Stimulated activated CD4-positive, alpha-beta T cell treated with anti-CD3 and anti-CD28 coated beads, Interleukin-4, amount 100 ng/mL, for 48 hours (primary cell): ENCODE results near the gene SOCS3.

Experiments used
- DNase-seq, 2 donors: peaks; one replicate each; pipeline ENCODE4 v3.0.0-alpha.2; 2020; ENCODE audit warnings: low read depth in 2 of 2

The SOCS3 gene, protein sequence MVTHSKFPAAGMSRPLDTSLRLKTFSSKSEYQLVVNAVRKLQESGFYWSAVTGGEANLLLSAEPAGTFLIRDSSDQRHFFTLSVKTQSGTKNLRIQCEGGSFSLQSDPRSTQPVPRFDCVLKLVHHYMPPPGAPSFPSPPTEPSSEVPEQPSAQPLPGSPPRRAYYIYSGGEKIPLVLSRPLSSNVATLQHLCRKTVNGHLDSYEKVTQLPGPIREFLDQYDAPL

DNA sequence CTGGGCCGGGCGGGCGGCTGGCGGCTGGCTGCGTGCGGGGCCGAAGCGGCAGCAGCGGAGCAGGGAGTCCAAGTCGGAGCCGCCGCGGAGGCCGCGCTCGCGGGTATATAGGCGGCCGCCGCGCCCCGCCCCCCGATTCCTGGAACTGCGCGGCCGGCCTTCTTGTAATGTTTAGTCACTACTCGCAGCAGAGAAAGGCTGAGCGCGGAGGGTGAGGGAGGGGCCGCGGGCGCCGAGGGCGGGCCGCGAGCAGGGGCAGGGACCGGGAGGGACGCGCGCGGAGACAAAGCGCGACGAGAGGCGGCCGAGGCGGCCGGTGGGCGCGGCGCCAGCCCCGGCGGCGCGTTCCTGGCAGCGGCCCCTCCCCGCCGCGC lies at the start of gene SOCS3:
SOCS3 (minus strand) TSS at position 81 of the 374 bp plus-strand sequence. CDS start 982 bp downstream, outside the sequence.
- DNase-seq, result peak; percentile 94 to 95

DNA sequence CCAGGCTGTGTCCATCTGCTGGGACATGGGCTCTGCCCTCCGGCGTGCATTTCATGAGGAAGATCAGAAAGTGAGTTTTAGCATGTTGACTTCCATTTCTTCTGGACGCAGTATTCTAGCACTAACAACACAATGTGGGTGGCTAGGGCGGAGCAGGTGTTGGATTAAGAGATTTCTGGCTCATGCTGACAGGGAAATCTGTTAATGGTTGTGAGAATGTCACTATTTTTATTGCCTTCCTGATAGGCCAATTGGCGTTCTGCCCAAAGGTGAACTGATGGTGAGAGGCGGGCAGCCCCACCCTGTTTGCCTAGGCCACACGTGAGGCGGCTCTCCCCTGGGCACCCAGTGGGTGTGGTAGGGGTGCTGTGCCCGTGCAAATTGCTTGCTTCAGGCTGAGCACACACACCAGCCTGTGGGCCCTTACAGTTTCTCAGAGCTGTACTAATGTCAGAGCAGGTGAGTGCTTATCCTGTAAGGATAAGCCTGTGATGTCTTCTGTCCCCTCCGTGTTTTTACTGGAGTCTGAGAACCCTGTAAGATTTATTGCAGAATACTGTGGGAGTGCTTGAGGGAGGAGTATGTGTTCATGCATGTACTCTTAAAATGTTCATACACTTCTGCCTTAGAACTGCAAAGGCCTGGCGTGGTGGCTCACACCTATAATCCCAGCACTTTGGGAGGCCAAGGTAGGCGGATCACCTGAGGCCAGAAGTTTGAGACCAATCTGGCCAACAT lies 49.5 kb upstream of the SOCS3 start:
- no peak for DNase-seq

DNA sequence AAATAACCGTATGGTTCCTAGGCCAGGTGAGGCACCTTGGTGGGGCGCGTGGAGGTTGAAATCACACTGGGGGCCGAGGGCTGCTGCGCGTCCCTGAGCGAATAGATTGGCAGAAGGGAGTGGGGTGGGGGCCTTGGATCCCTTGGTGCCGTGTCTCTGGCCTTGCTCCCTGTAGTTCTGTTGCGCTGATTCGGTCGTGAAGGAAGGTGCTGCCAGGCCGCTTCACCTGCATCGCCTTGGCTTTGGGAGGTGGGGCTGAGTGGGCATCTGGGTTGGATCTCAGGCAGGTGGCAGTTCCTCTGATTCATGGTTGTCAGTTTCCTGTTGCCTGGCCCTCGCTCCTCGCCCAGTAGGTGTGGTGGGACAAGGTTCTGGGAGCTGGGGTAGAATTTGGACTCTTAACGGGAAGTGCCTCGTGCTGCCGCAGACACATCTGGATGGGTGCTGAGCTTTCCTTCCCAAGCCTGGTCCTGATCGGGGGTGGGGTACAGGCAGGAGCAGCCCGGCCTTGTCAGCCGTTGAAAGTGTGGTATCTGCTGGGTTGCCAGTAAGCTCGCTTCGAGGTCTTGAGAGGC lies 48.7 kb upstream of the SOCS3 start:
- no peak for DNase-seq

DNA sequence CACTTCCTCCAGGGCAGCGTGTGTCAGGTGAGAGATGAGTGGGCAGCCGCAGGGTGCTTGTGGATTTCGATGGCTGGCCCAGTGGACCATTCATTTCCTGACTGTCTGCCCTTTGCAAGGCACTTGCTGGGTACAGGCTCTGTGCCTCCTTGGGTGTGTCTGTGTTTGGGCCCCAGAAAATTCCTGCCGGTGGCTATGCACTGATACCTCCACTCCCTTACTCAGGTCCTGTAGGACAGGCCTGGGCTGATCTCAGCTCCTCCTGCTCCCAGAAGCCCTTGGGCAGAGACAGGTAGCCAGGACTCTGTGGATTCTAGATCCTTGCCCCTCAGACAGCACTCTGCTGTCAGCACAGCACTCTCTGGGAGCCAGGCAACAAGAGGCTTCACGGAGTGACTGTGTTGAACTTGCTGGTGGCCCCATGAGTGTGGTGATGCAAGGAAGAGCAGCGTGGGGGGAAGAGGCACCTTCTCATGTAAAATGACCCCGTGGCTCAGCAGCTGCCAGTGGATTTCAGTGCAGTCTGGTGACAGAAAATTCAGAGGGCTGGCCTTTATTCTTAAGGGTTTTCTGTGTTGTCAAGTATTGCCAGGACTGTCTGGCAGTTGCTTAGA lies 47.6 kb upstream of the SOCS3 start:
- DNase-seq, result no peak

DNA sequence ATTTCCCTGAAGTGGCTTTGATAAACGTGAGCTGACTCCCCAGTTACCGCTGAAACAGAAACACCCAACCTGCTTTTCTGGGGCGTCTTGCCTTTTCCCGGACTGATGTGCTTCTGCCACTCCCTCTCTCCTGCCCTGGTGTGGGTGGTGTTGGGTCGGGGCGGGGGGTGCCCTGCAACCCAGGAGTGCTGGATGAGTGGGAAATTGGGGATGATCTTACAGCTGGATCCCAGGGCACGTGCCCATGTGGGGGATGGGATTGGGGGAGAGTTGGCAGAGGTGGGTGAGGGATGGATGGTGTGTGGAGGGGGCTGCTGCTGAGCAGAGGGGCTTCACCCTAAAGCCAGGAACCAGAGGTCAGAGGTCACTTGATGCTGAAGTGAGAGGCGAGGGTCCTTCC lies 47.0 kb upstream of the SOCS3 start:
- no peak for DNase-seq

DNA sequence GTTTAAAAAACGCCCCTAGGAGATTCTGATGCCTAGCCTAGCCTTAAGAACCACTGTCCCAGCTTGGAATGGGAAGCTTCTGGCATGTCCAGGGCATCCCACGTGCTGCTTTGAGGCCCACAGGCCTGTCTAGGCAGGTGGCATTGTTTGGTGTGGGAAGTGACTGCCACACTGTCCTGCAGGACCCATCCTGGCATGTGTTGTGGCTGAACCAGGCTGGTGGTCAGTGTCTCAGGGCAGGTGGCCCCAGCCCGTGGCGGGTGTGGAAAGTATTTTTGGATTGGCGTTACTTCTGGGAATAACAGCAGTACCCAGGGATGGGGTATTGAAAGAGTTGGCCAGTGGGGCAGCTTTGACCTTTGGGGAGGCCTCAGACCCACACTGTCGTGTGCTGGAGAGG lies 46.5 kb upstream of the SOCS3 start:
- no peak for DNase-seq

DNA sequence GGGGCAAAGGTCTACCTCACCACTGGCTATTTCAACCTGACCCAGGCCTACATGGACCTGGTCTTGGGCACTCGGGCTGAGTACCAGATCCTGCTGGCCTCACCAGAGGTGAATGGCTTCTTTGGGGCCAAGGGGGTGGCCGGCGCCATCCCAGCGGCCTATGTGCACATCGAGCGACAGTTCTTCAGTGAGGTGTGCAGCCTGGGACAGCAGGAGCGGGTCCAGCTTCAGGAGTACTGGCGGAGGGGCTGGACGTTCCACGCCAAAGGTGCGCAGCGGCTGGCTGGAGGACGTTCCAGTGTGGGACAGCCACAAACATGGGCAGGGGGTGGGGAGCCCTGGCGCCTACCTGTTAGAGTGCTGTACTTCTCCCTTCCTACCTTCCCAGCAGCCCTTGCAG lies 43.9 kb upstream of the SOCS3 start:
- DNase-seq, result no peak

DNA sequence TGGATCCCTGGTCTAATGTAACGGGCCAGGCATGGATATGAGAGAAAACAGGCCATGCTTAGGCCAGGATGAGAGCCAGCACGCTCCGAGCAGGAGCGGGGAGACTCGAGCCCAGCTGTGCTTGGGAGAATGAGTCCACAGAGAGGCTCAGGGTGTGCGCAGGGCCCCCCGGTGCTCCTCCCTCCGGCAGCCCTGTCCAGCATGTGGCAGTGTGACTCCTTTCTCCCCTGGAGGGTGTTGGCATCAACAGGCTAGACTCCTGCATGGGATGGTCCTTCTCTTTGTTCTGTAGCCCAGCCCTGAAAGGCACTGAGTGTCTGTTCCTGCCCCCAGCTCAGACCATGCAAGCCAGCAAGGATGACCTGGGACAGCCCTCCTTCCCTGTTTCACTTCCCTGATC lies 42.0 kb upstream of the SOCS3 start:
- DNase-seq, result no peak

DNA sequence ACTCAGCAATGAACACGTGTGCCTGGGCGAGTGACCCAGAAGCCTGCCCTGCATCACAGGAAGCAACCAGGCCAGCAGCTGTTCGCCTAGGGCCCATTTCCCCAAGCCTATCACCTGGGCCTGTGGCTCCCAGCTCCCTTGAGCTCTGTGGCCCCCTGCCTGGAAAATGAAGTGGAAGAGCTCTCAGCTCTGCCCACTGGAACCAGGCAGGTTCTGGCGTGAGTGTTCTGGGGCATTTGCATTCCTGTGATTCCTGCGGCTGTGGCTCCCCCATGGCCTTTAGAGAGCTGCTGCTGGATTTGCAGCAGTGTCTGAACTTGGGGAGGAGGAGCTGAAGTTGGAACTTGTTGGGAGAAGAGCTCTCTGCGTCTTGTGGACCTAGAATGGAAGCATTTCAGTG lies 41.4 kb upstream of the SOCS3 start:
- DNase-seq, result no peak

DNA sequence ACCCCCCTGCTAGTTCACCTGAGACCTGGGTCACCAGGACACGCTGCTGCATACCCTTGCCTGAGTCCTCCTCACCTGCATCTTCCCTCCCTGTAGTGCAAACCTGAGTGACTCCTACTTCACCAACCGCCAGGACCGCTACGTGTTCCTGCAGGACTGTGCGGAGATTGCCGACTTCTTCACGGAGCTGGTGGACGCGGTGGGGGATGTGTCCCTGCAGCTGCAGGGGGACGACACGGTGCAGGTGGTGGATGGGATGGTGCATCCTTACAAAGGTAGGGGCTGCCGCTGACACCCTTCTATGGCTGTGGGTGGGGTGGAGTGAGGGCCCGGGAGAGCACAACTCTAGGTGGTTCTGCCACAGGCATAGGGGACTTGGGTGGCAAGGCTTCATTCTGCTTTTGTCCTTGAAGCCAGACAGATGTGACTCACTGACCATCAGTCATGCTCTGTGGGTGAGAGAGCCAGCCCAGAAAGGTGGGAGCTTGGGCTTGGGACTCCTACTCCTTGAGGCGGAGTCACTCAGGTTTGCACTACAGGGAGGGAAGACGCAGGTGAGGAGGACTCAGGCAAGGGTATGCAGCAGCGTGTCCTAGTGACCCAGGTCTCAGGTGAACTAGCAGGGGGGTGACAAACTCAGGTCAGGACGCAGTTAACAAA lies 40.8 kb upstream of the SOCS3 start:
- DNase-seq, result no peak

DNA sequence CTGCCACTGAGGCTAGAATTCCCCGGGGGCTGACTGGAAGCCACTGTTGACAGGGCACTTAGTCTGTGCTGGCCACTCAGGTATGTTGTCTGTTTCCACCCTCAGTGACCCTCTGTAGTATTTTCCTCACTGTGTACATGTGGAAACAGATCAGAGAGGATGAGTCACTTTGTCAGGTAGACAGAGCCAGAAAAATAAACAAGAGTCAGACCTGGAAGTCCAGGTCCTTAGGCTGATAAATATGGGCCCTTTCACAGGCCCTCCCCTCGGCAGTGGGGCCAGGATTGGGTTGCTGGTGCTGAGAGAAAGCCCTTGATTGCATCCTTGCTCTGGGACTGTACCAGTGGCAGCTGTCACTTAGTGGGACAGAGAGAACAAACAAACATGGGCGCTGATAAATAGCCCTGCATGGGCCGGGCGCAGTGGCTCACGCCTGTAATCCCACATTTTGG lies 39.8 kb upstream of the SOCS3 start:
- DNase-seq, result no peak

DNA sequence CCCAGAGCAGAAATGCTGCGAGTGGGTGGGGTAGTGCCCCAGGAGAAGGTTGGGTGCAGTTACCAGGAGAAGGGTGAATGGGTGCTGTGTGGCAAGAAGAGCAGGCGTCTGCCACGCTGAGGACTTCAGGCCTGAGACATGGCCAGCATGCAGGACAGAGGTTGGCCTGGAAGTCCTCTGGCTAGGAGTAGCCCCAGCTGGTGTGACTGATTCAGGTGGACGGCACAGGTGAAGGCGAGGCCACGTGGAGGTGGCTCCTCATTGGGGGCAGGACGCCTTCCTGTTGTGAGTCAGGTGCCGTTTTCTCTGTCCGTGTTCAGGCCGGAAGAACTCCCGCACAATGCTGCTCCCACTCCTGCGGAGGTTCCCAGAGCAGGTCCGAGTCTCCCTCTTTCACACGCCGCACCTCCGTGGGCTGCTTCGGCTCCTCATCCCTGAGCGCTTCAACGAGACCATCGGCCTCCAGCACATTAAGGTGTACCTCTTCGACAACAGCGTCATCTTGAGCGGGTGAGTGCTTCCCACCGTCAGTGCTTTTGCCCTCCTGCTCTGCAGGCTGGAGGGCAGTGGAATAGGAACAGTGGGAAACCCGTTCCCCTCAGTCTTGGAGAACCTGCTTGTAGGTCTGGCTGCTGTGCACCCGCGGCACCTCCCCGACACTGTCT lies 39.3 kb upstream of the SOCS3 start:
- DNase-seq, result no peak

DNA sequence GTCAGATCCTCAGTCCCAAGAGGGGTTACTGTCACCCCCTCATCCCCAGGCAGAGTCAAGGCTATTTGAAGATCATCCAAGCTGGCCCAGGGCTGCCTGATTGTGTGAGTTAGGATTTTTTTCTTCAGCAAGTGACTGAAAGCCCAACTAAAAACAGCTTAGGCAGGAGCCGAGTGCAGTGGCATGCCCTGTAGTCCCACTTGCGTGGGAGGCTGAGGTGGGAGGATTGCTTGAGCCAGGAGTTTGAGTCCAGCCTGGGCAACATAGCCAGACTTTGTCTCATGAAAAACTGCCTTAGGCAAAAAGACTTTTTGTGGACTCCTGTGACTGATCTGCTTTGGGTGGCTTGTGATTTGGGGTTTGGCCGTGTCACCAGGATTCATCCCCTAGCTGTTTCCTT lies 38.5 kb upstream of the SOCS3 start:
- no peak for DNase-seq

DNA sequence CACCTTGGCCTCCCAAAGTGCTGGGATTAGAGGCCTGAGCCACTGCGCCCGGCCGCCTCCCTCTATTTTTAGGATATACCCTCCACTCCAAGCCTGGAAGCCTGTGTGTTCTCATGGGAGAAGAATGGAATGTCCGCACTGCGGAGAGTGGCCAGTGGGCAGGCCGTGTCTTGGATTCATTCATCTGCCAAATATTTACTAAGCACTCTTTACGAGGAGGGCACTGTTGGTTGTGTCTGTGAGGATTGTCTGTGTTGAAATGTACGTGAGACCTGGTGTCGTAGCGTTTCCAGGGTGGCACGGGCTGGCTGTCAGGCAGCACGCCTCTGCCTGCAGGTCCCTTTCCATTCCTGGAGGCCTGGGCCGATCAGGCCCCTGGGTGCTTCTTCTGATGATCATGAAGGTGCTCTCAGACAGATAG lies 37.8 kb upstream of the SOCS3 start:
- DNase-seq, result no peak

DNA sequence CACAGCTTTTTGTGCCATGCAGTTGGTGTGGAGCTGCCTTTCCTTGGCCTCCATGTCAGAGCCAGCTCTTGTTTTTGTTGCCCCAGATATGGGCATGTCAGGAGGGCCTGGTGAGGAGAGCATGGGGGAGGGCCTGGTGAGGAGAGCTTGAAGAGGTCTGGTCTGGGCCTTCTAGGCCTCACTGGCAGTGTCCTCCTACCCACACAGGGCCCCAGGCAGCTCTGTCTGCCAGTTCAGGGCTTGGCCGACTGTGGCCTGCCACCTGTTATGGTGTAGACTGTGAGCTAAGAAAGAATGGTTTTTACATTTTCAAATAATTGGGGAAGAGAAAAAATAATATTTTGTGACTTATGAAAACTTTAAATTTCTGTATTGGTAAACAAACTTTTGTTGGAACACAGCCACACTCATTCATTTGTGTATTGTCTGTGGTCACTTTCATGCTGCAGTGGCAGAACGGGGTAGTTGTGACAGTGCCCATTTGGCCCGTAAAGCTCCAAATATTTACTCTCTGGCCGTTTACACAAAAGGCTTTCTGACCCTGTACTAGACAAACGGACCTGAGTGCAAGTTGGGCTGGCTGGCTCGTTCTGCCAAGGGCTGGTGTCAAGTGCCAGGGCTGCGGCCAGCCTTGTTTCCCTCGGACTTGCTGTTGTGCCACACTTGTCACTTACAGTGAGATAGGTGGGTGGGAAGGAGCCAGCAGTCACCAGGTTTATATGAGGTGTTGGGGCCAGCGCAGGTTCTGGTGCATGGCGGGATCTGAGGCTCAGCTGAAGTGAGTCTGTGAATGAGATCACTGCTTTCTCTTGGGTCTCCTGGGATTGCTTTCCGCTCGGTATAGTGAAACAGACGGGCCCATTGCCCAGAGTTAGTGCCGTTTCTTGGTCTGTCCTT lies 36.8 kb upstream of the SOCS3 start:
- DNase-seq, result no peak

DNA sequence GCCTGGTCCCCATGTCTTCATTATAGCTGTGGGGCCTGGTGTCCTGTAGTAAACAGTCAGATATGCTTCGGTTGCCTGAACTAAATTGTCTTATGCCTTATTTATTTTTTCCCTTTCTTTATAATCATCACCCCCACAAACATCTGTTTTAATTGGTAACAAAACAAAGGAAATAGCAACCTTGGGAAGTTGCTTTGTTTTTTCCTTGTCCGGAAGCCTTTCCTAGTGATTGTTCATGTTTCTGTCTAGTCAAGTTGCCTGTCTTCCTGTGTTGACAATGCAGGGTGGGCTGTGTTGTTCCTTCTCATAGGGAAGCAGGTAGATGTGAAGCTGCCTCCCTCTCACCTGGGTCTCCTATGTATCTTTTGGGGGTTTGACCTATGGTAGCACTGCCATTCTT lies 35.3 kb upstream of the SOCS3 start:
- DNase-seq, result no peak

DNA sequence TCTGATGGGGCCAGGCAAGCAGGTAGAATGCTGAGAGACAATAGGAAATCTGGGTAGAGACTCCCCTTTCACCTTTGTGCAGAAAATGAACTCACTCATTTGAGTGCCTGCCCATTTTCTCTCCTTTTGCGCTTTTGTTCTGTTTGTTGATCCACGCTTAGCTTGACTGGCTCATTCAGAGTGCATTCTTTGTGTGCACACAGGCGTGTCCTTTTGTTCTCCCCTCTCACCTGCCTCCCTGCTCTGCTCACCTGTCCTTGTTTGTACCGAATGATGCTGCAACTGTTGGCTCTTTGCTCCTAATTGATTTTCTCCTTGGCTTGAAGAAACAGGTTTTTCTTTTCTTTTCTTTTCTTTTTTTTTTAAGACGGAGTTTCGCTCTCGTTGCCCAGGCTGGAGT lies 34.3 kb upstream of the SOCS3 start:
- no peak for DNase-seq

DNA sequence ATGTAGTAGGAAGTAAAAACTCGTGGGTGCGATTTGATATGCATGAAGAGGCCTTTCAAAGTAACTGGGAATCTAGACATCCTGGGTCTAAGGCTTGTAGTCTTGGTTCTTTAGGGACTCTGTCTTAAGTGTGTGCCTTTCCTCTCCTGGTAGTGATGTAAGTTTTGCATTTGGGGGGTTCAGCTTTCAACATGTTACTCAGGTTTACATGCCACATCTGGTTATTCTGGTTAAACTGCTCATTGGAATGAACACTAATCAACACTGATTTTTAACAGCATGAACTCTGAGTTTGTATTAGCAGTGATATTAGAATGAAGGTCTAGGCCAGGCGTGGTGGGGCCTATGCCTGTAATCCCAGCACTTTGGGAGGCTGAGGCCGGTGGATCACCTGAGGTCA lies 33.7 kb upstream of the SOCS3 start:
- DNase-seq, result no peak

DNA sequence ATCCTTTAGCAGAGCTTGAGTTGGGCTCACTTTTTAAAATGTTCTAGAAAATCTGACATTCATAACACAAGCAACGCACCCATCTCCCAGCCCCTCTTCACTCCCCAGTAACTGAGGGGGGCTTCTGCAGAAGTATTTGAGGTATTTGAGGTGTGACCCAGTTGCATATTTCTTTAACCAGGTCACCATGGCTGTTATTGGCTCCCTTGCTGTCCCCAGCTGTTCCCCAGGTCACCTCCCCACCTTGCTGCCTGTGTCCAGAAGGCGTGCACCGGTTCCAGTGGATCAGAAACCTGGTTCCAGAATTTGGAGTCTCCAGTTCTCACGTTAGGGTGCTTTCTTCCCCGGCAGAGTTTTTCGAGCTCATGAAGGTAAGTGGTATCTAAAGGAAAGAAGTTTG lies 32.4 kb upstream of the SOCS3 start:
- no peak for DNase-seq

DNA sequence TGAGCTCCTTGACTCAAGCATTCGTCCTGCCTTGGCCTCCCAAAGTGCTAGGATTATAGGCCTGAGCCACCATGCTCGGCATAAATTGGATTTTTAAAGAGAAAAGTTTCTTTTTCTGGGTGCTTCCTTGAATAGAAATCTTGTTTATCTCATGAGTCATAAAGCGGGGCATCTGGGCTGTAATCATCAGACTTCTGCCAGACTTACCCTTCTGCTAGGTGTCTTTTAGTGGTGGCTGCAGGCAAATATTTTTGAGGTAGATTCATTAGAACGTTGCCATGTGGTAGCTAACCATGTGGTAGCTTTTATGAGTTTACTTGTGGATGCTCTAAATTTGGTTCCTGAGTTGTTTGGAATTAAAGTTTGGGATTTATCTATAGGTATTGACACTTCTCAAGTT lies 32.0 kb upstream of the SOCS3 start:
- no peak for DNase-seq

DNA sequence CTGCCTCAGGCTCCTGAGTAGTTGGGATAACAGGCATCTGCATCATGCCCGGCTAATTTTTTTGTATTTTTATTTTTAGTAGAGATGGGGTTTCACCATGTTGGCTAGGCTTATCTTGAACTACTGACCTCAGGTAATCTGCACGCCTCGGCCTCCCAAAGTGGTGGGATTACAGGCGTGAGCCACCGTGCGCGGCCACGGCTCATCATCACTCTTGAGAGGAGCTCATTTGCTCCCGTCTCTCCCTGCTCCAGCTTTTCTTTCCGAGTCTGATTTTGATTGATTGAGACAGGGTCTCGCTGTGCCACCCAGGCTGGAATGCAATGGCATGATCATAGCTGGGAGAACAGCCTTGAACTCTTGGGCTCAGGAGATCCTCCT lies 31.2 kb upstream of the SOCS3 start:
- DNase-seq, result no peak
